Stimulated activated naive CD8-positive, alpha-beta T cell treated with anti-CD3 and anti-CD28 coated beads, Interleukin-15, amount 100 ng/mL, for 72 hours (primary cell): Measurements from ENCODE around the gene TESK2.
"Not testable (repeated sequence)": the region's sequence is repeated elsewhere in the genome, so short reads cannot be mapped to it uniquely, and the experiment has no call there.

ENCODE experiments used
- ATAC-seq: fragments of 150-1000 bp; cut with Tn5 transposase; 2 replicates; pipeline ENCODE4 v1.10.0; 2021; ENCODE audit warnings: mild to moderate bottlenecking, moderate library complexity
- DNase-seq, 2 donors: peaks; one replicate each; pipeline ENCODE4 v3.0.0; 2021 to 2022
- H3K27ac Mint-ChIP-seq, 2 donors: one replicate each; pipeline ENCODE4 v1.8.0; 2022; ENCODE audit warnings: mild to moderate bottlenecking in 2 of 2, mixed read lengths in 2 of 2, moderate library complexity in 2 of 2
- H3K27me3 Mint-ChIP-seq: one replicate; pipeline ENCODE4 v1.8.0; 2022; ENCODE audit warnings: mixed read lengths
- H3K4me1 Mint-ChIP-seq: one replicate; pipeline ENCODE4 v1.8.0; 2022; ENCODE audit warnings: mild to moderate bottlenecking, mixed read lengths
- H3K4me3 Mint-ChIP-seq, 2 donors: one replicate each; pipeline ENCODE4 v1.8.0; 2022; ENCODE audit warnings: mild to moderate bottlenecking in 2 of 2, mixed read lengths in 2 of 2, moderate library complexity in 1 of 2
- H3K9me3 Mint-ChIP-seq, 2 donors: one replicate each; pipeline ENCODE4 v1.8.0; 2022; ENCODE audit warnings: mixed read lengths in 2 of 2

Gene TESK2, protein sequence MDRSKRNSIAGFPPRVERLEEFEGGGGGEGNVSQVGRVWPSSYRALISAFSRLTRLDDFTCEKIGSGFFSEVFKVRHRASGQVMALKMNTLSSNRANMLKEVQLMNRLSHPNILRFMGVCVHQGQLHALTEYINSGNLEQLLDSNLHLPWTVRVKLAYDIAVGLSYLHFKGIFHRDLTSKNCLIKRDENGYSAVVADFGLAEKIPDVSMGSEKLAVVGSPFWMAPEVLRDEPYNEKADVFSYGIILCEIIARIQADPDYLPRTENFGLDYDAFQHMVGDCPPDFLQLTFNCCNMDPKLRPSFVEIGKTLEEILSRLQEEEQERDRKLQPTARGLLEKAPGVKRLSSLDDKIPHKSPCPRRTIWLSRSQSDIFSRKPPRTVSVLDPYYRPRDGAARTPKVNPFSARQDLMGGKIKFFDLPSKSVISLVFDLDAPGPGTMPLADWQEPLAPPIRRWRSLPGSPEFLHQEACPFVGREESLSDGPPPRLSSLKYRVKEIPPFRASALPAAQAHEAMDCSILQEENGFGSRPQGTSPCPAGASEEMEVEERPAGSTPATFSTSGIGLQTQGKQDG

DNA sequence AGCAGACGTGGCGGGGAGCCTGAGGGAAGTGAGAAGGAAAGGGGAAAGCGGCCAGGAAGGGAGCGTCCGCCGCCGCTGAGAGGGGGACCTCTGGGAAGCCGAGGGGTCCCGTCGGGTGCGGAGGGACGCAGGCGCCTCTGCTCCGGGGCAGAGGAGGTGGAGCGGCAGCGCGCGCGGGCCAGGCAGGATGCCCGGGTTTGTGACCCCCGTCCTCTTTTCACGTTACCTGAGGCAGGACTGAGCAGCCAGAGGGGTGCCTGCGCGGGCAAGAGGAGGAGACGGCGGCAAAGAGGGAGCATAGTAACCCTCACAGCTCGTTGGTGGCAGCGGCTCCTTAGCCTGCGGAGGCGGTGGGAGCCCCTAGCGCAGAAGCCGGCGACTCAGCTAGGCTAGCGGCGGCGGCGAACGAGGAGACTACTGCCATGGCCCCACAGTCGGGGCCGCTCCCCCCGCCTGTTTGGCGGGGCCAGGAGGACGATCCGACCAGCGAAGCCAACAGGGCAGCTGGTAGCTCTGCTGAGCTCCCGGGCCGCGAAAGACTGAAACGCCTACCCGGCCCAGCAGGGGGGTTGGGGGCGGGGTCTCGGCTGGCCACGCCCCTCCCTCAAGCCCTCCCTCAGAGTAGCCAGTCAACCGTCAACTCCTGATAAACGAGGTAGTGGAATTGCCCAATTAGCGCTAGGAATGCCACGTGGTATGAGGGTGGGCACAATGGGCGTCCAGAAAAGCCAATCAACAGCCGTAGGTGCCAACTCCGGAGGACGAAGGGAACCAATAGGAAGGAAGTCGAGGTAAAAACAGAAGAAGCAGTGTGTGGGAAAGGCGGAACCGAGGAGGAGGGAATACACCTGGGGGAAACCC is at the start of gene TESK2:
Gene TESK2, minus strand, starts transcription at position 538 of the 861 bp plus-strand sequence. CDS start 33,378 bp downstream, outside the sequence.
- ATAC-seq (peak; percentile 93), DNase-seq (peak; percentile 97 to 99)
- no peaks in the 10 kb centered on the region for H3K9me3 Mint-ChIP-seq
- no peaks in the 10 kb centered on the region for H3K4me1 Mint-ChIP-seq
- H3K27me3 Mint-ChIP-seq, result no peaks in the 10 kb centered on the region
- H3K4me3 Mint-ChIP-seq, result no peak within 1 kb of the TSS
- no peak within 1 kb of the TSS for H3K27ac Mint-ChIP-seq

DNA sequence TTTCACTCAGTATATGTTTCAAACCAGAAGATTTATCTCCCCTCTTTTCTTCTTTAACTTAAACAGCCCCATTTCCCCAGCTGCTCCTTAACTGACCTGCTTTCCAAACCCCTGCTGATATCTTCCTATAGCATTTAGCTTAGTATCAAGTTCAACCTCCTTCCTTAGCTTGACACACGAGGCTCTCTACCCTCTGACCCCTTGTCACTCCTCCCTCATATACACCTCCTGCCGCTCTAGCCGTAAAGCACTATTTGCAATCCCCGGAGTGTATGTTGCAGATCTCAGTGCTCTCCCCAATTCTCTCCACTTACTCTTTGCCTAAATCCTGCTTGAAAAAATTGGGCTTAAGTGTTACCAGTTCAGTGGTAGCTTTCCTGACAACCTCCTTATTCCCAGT is 45.9 kb upstream of the TESK2 start:
- Mint-ChIP-seq H3K27me3 (peaks cover 14% of the 10 kb centered on the region), H3K27ac (peak overlapping the region in 1 of 2 donors; percentile 1), H3K4me3 (no peak overlapping the region), H3K4me1 (peaks cover 24% of the 10 kb centered on the region), H3K9me3 (no peaks in the 10 kb centered on the region)
- ATAC-seq, result no peak
- DNase-seq, result no peak

DNA sequence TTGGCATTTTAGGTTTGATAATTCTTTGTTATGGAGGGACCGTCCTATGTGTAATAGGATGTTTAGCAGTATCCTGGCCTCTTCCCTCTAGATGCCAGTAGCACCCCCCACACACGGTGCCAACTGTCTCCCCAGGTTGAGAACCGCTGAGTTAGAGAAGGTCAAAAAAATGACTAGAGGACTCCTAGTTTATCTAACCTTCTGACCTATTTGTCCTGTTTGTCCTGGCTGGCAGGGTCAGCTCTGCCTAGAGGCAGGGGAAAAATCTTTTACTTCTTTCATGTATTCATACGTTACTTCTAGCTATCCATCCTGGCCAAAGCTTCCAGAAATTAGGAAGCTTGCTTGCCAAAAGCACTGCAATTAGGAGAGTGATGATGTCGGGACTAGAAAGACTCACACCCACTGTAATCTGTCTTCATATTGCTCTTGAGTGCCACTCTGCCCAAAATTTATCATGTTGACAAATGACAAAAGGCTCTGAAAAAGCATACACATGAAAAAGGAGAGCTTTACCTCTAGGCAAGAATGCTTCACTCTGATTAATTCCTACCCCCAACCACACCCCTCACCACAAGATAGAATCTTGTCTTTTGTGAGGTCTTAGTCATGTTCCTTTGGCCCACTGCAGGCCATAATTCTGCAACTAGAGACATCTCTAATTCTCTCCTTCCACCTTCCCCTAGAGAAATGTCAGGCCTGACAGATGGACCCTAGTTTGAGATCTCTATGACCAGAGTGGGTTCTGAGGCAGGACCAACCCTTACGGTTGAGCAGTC is 45.2 kb upstream of the TESK2 start:
- Mint-ChIP-seq H3K9me3 (no peaks in the 10 kb centered on the region), H3K27me3 (peaks cover 14% of the 10 kb centered on the region), H3K4me1 (peaks cover 19% of the 10 kb centered on the region), H3K27ac (peak overlapping the region in 1 of 2 donors; percentile 55), H3K4me3 (no peak overlapping the region)
- DNase-seq (no peak), ATAC-seq (peak; percentile 92)

DNA sequence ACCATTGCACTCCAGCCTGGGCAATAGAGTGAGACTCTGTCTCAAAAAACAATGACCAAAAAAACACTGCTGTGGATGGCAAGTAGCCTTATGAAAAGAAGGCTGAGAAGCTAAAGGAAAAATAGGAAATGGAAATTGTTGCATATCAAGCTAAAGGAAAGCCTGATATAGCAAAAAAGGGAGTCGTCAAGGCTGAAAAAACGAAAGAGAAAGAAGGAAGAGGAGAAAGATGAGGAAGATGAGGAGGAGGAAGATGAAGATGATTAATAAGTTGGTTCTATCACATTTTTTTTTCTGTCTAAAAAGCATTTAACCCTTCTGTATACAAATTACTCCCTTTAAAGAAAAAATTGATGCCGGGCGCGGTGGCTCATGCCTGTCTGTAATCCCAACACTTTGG is 40.9 kb upstream of the TESK2 start:
- peaks cover 11% of the 10 kb centered on the region for H3K4me1 Mint-ChIP-seq
- no peaks in the 10 kb centered on the region for H3K9me3 Mint-ChIP-seq
- H3K27me3 Mint-ChIP-seq, result no peaks in the 10 kb centered on the region
- DNase-seq, result no peak
- H3K27ac Mint-ChIP-seq, result no peak overlapping the region
- ATAC-seq, result no peak
- H3K4me3 Mint-ChIP-seq, result no peak overlapping the region

DNA sequence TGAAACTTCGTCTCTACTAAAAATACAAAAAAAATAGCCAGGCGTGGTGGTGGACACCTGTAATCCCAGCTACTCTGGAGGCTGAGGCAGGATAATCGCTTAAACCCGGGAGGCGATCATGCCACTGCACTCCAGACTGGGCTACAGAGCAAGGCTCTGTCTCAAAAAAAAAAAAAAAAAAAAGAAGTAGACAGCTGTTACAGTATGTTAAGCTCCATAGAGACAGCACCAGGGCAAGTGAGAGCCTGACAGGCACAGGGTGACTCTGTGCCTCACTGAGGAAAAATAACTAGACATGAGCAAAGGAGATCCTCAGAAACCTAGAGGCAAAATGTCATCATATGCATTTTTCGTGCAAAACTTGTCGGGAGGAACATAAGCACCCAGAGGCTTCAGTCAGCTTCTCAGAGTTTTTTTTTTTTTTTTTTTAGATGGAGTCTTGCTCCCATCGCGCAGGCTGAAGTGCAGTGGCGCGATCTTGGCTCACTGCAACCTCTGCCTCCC is 39.7 kb upstream of the TESK2 start:
- DNase-seq, result no peak

DNA sequence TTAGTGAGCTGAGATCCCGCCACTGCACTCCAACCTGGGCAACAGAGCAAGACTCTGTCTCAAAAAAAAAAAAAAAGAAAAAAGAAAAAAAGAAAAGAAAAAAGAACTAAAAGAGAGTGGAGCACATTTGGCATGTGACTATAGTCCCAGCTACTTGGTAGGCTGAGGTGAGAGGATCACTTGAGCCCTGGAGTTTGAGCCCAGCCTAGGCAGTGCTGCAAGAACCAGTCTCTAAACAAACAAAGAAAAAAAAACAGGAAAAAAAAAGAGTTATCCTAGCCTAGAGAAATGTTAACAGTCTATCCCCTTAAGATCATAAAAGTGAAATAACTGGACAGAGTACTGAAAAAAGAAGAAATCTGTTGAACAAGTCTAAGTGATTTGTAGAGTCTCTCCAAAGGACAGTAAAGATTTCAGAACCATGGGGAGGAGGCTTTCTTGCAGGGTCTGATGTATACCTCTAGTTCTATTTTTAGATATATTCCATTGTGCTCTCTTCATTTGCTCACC is 35.2 kb upstream of the TESK2 start:
- H3K27ac Mint-ChIP-seq, result no peak overlapping the region
- no peak overlapping the region for H3K4me3 Mint-ChIP-seq
- peaks cover 8% of the 10 kb centered on the region for H3K27me3 Mint-ChIP-seq
- H3K9me3 Mint-ChIP-seq, result no peaks in the 10 kb centered on the region
- H3K4me1 Mint-ChIP-seq, result peaks cover 33% of the 10 kb centered on the region
- no peak for ATAC-seq
- no peak for DNase-seq

More for the DNA sequence above, 39.7 kb upstream of the TESK2 start:
- H3K9me3 Mint-ChIP-seq, result no peaks in the 10 kb centered on the region
- no peak overlapping the region for H3K4me3 Mint-ChIP-seq
- no peak overlapping the region for H3K27ac Mint-ChIP-seq
- no peak for ATAC-seq
- no peaks in the 10 kb centered on the region for H3K4me1 Mint-ChIP-seq
- no peaks in the 10 kb centered on the region for H3K27me3 Mint-ChIP-seq

DNA sequence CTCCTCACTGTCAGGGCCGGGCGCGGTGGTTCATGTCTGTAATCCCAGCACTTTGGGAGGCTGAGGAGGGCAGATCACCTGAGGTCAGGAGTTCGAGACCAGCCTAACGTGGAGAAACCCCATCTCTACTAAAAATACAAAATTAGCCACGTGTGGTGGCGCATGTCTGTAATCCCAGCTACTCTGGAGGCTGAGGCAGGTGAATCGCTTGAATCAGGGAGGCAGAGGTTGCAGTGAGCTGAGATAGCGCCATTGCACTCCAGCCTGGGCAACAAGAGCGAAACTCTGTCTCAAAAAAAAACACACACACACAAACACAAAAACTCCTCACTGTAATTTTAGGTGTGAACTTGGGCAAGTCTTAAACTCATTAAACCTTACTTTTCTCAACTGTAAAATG is 33.0 kb upstream of the TESK2 start:
- not testable (repeated sequence) for DNase-seq, H3K4me3 Mint-ChIP-seq, H3K27me3 Mint-ChIP-seq, H3K9me3 Mint-ChIP-seq, H3K27ac Mint-ChIP-seq, ATAC-seq
- H3K4me1 Mint-ChIP-seq, result peaks cover 46% of the 10 kb centered on the region

DNA sequence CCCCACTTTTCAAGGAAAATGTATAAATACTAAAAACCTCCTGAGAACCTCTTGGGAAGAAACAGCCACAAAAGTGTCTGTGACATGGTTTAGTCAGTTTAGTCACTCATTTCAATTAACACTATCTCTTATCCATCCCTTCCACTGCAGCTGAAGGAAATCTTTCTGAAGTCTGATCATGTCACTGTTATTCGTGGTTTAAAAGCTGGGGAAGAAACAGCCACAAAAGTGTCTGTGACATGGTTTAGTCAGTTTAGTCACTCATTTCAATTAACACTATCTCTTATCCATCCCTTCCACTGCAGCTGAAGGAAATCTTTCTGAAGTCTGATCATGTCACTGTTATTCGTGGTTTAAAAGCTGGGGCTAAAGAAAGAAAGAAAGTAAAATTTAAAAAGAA is 32.6 kb upstream of the TESK2 start:
- H3K9me3 Mint-ChIP-seq, H3K27ac Mint-ChIP-seq, H3K27me3 Mint-ChIP-seq, DNase-seq, ATAC-seq: not testable (repeated sequence)
- H3K4me3 Mint-ChIP-seq, result peak overlapping the region in 1 of 2 donors; percentile 38
- peaks cover 51% of the 10 kb centered on the region for H3K4me1 Mint-ChIP-seq

DNA sequence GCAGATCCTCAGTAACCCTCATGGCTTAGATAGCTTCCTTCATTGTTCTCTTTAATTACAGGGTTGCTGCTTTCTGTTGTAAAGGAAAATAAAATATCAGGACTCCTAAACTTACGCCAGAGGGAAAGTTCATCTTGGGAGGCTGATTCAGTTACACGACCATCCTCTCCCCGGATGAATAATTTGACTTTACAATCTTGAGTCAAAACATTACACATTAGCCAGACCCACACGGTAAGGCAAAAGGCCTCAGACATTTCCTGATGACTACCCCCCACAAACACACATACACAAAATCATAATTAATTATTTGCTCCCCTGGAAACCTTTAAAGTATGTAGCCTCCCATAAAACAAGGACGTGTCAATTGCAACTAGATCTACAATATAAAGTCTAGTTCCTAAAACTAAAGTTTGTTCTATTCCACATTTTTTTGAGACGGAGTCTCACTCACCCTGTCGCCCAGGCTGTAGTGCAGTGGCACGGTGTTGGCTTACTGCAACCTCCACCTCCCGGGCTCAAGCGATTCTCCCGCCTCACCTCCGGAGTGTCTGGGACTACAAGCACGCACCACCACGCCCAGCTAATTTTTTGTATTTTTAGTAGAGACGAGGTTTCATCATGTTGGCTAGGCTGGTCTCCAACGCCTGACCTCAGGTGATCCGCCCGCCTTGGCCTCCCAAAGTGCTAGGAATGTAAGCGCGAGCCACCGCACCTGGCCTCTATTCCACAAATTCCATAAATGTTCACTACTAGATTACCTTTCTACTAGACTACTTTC is 31.6 kb upstream of the TESK2 start:
- H3K9me3 Mint-ChIP-seq, result no peaks in the 10 kb centered on the region
- H3K27me3 Mint-ChIP-seq, result peaks cover 8% of the 10 kb centered on the region
- peak overlapping the region; percentile 83 to 95 for H3K27ac Mint-ChIP-seq
- peak; percentile 51 for ATAC-seq
- peak overlapping the region; percentile 93 to 99 for H3K4me3 Mint-ChIP-seq
- H3K4me1 Mint-ChIP-seq, result peaks cover 55% of the 10 kb centered on the region
- no peak for DNase-seq

DNA sequence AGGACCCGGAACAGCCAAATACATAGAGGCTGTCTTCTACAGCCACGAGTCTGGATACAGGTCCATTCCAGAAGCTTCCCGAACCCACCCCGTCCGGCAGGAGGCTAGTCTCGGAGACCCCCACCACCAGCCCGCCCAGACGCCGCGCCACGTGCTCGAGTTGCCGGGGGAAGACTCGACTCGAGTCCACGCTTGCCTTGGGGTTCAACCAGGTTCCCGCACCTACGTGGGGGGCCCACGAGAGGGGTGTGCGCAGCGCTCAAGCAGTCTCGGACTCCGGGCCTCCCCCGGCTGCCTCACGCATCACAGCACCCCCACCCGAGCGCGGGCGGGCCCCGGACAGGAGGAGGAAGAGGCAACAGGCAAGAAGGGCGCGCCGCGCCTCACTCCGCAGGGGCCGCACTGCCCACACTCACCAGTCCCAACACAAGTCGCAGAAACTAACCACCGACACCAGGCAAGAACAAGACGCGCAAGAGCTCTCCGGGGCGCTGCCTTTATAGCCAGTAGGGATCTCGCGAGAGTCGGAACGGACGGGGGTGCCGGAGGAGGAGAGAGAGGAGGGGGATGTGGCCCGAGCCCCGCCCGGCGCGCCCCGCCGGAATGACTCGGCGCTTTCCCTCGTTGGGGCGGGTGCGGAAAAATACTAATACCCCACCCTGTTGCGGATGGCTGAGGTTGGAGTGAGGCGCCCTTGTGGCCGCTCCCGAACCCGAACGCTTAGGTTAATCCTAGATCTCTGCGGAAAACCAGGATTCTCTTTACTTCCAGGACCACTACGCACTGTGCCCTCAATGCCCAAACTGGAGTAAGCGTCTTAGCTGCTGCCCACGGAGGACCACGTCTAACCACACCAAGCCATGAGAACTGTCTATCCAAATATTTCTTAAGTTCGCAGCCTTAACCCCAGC is 30.7 kb upstream of the TESK2 start, which contains the start of gene PRDX1:
Gene PRDX1, minus strand, starts transcription at position 472 of the 911 bp plus-strand sequence. CDS start 2,841 bp downstream, outside the sequence.
- Mint-ChIP-seq H3K9me3 (no peaks in the 10 kb centered on the region), H3K4me1 (peaks cover 62% of the 10 kb centered on the region), H3K27ac (peak within 1 kb of the TSS; percentile 83 to 95), H3K27me3 (peaks cover 8% of the 10 kb centered on the region), H3K4me3 (peak within 1 kb of the TSS; percentile 93 to 99)
- peak; percentile 92 for ATAC-seq
- DNase-seq, result peak; percentile 98 to 99

DNA sequence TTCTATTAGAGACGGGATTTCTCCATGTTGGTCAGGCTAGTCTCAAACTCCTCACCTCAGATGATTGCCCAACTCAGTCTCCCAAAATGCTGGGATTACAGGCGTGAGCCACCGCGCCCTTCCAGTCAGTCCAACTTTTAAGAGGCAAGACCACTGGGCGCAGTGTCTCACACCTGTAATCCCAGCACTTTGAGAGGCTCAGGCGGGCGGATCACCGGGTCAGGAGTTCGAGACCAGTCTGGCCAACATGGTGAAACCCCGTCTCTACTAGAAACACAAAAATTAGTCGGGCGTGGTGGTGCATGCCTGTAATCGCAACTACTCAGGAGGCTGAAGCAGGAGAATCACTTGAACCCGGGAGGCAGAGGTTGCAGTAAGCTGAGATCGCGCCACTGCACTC is 28.8 kb upstream of the TESK2 start:
- H3K9me3 Mint-ChIP-seq, DNase-seq, ATAC-seq, H3K27me3 Mint-ChIP-seq: not testable (repeated sequence)
- peak overlapping the region; percentile 93 to 99 for H3K4me3 Mint-ChIP-seq
- peak overlapping the region in 1 of 2 donors; percentile 87 for H3K27ac Mint-ChIP-seq
- peaks cover 67% of the 10 kb centered on the region for H3K4me1 Mint-ChIP-seq

DNA sequence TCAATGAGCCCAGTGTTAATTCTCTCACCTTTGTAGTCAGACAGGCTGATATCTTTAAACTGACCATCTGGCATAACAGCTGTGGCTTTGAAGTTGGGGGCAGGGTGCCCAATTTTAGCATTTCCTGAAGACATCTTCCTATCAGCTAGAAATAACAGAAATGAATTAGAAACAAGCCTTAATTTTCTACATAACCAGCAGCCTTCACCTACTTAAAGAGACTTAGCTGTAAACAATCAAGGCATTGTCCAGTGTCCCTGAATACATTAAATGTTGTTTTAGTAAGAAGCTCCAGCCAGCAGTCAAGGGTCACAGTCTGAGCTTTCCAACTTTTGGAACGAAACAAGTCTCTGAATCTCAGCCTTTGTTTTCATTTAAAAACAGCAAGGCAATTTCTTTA is 27.9 kb upstream of the TESK2 start:
- Mint-ChIP-seq H3K4me3 (peak overlapping the region; percentile 23 to 93), H3K9me3 (no peaks in the 10 kb centered on the region), H3K4me1 (peaks cover 63% of the 10 kb centered on the region), H3K27ac (no peak overlapping the region), H3K27me3 (no peaks in the 10 kb centered on the region)
- ATAC-seq (no peak), DNase-seq (no peak)

DNA sequence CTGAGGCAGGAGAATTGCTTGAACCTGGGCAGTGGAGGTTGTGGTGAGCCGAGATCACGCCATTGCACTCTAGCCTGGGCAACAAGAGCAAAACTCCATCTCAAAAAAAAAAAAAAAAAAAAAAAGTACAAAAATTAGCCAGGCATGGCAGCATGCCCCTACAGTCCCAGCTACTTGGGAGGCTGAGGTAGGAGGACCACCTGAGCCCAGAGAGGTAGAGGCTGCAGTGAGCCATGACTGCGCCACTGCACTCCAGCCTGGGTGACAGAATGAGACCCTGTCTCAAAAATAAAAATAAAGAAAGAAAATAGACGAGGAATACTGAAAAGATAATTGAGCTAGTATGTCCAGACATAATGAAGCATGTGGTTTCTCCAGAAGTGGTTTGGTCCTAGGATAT is 27.4 kb upstream of the TESK2 start:
- not testable (repeated sequence) for H3K9me3 Mint-ChIP-seq, H3K27me3 Mint-ChIP-seq, ATAC-seq, DNase-seq
- Mint-ChIP-seq H3K27ac (peak overlapping the region; percentile 51 to 66), H3K4me3 (peak overlapping the region in 1 of 2 donors; percentile 2), H3K4me1 (peaks cover 59% of the 10 kb centered on the region)
